Measurements from ENCODE around the gene EFNA3.

- TF ChIP-seq POLR2AphosphoS5 (IDR thresholded peaks at IDR 0.05; ENCODE audit: low read depth, low read length), result no peak
- no peak for TF ChIP-seq REST (IDR thresholded peaks at IDR 0.05; ENCODE audit: insufficient read depth in 1 of 2, low read depth in 2 of 2, low read length in 2 of 2)
- TF ChIP-seq TAF1 (IDR thresholded peaks at IDR 0.05; ENCODE audit: borderline replicate concordance, insufficient read depth, low read length), result no peak
- TF ChIP-seq SIN3A (IDR thresholded peaks at IDR 0.05; ENCODE audit: borderline replicate concordance, insufficient read depth, low read length), result no peak
- TF ChIP-seq FOXP2 (optimal IDR thresholded peaks at IDR 0.05; ENCODE audit: borderline replicate concordance, extremely low read depth, extremely low read length, insufficient read depth), result no peak
Measured at GRCh38 chr1:155079487-155080311, 1.1 kb downstream of the EFNA3 start.

Data from PFSK-1 (cell line).